ENCODE results near the gene PSMD8. TPM values are rescaled to one million over a fixed set of nuclear protein-coding genes. Genes with fewer than 3 reads are reported as not detected.
A peak's percentile ranks its signal among the peaks of the same experiment; 100 is the strongest.

PSMD8 gene
- total RNA-seq, 1 donor from 2014 or later, result 128 TPM

DNA sequence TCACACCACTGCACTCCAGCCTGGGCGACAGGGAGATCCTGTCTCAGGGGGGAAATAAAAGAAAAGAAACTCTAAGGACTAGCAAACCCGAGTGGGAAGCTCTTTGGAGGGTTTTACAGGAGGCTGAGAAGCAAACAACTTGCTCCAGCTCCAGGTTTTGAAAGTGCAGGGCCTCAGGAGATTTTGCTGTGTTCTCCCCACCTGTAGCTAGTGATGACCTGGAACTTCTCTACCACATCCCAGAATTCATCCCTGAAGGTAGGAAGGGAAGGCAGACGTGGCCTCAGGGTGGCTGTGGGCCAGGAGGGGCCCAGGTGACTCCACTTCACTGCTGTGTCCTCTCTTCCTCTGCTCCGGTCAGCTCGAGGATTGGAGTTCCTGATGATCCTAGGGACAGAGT lies 16.3 kb upstream of the PSMD8 start:
- Mint-ChIP-seq H3K9me3 (ENCODE audit: low read depth) (no peaks in the 10 kb centered on the region), H3K36me3 (ENCODE audit: insufficient read depth) (no peaks in the 10 kb centered on the region), H3K27me3 (peaks cover 57% of the 10 kb centered on the region), H3K4me3 (ENCODE audit: low read depth) (no peak overlapping the region), H3K27ac (no peak overlapping the region), H3K4me1 (ENCODE audit: low read depth) (no peaks in the 10 kb centered on the region)
- no peak for DNase-seq (ENCODE audit: low spot score, unreplicated experiment)
- TF ChIP-seq, protein P1, sequence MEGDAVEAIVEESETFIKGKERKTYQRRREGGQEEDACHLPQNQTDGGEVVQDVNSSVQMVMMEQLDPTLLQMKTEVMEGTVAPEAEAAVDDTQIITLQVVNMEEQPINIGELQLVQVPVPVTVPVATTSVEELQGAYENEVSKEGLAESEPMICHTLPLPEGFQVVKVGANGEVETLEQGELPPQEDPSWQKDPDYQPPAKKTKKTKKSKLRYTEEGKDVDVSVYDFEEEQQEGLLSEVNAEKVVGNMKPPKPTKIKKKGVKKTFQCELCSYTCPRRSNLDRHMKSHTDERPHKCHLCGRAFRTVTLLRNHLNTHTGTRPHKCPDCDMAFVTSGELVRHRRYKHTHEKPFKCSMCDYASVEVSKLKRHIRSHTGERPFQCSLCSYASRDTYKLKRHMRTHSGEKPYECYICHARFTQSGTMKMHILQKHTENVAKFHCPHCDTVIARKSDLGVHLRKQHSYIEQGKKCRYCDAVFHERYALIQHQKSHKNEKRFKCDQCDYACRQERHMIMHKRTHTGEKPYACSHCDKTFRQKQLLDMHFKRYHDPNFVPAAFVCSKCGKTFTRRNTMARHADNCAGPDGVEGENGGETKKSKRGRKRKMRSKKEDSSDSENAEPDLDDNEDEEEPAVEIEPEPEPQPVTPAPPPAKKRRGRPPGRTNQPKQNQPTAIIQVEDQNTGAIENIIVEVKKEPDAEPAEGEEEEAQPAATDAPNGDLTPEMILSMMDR (IDR thresholded peaks at IDR 0.05; ENCODE audit: unreplicated experiment), result no peak

DNA sequence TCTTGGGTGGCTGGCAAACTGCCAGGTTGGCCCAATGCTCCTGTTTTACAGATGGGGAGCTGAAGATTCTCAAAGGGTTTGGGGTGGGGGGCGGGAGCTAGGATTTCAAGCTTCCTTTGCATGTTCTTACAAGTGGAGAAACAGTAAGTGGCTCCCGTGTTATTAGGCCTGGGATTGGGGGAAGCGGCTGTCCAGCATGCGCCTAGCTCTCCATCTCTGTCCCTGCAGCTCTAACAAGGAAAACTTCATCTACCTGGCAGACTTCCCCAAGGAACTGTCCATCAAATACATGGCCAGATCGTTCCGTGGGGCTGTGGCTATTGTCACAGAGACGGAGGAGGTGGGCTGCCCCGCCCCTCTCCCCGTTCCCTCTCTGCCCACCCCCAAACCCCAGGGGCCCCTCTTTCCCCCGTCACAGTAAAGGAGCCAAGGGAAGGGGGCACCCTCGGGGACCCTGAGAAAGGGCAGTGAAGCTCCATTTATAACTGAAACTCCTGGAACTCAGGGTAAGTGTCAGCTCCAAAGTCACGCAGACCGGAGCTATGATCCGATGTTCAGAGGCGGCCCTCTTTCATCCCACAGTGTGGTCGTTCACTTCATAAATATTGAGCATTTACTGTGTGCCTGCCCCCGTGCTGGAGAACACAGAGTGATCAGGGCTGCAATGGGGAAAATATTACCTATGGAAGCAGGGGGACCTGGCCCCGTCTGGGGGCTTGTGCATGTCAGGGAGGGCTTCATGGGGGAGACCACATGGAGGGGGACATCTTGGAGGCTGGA lies 14.9 kb upstream of the PSMD8 start:
- H3K27me3 Mint-ChIP-seq, result peaks cover 53% of the 10 kb centered on the region
- DNase-seq (ENCODE audit: low spot score, unreplicated experiment), result no peak
- no peaks in the 10 kb centered on the region for H3K36me3 Mint-ChIP-seq (ENCODE audit: insufficient read depth)
- peak overlapping the region; percentile 48 for H3K4me3 Mint-ChIP-seq (ENCODE audit: low read depth)
- TF ChIP-seq, protein P1 (IDR thresholded peaks at IDR 0.05; ENCODE audit: unreplicated experiment), result no peak
- no peaks in the 10 kb centered on the region for H3K9me3 Mint-ChIP-seq (ENCODE audit: low read depth)
- H3K27ac Mint-ChIP-seq, result no peak overlapping the region
- no peaks in the 10 kb centered on the region for H3K4me1 Mint-ChIP-seq (ENCODE audit: low read depth)

DNA sequence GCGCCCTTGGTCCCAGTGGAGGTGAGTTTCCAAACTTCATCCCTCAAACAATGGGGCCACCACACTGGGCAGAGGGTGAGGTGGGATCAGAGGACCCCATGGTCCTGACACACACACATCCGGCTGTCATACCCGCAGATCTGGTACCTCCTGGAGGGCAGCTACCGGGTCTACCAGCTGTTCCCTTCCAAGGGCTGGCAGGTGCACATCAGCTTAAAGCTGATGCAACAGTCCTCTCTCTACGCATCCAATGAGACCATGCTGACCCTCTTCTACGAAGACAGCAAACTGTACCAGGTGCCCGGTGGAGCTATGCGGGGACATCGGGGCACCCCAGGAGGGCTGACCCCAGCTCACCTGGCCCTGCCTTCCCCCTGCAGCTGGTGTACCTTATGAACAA lies 14.0 kb upstream of the PSMD8 start:
- no peaks in the 10 kb centered on the region for H3K9me3 Mint-ChIP-seq (ENCODE audit: low read depth)
- DNase-seq (ENCODE audit: low spot score, unreplicated experiment), result no peak
- TF ChIP-seq, protein P1 (IDR thresholded peaks at IDR 0.05; ENCODE audit: unreplicated experiment), result no peak
- H3K27me3 Mint-ChIP-seq, result peaks cover 52% of the 10 kb centered on the region
- H3K4me3 Mint-ChIP-seq (ENCODE audit: low read depth), result peak overlapping the region; percentile 83
- H3K27ac Mint-ChIP-seq, result no peak overlapping the region
- H3K4me1 Mint-ChIP-seq (ENCODE audit: low read depth), result no peaks in the 10 kb centered on the region
- no peaks in the 10 kb centered on the region for H3K36me3 Mint-ChIP-seq (ENCODE audit: insufficient read depth)

DNA sequence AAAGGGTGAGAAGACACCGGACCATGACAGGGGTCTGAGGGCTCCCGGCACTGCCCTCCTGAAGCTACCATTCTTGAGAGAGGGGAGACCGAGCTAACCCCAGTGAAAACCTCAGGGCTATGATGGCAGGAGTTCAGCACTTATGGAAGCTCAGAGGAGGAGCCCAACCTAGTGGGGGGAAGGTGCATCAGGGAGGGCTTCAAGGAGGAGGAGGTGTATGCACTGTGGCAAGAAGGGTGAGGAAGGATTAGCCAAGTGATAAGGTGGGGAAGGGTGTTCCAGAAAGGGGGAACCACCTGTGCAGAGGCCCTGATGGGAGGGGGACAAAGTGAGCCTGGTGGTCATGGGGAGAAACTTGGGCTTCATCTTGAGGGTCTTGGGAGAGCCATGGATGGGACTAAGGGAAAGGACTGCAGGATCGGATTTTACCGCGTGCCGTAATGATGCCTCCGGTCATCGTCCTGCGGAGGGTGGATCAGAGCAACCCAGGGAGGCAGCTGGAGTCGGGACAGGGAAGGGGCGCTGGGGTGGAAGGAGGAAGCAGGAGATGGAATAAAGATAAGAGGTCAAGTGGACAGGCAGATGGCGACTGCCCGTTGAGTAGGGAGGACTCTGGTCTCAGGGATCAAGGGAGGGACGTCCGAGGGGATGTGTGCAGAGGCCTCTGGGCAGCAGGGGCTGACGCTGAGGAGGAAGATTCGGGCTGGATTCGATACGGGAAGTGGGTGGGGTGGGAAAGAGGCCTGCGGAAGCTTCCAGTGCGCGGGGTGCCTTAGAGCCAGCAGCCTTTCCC lies 13.3 kb upstream of the PSMD8 start:
- Mint-ChIP-seq H3K27me3 (peaks cover 48% of the 10 kb centered on the region), H3K4me1 (ENCODE audit: low read depth) (no peaks in the 10 kb centered on the region)

DNA sequence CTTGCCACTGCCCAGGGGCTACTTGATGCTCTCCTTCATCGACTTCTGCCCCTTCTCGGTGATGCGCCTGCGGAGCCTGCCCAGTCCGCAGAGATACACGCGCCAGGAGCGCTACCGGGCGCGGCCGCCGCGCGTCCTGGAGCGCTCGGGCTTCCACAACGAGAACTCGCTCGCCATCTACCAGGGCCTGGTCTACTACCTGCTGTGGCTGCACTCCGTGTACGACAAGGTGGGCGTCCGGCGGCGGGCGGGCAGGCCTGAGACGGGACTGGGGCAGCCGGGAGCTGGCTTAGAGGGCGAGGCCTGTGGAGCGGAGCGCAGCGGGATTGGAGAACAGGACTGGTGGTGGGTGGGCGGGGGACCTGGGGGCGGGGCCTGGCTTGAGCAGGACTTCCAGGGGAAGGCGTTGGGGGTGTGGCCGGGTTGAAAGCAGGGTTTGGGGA lies 12.7 kb upstream of the PSMD8 start:
- H3K36me3 Mint-ChIP-seq (ENCODE audit: insufficient read depth), result no peaks in the 10 kb centered on the region
- peaks cover 45% of the 10 kb centered on the region for H3K27me3 Mint-ChIP-seq
- no peaks in the 10 kb centered on the region for H3K4me1 Mint-ChIP-seq (ENCODE audit: low read depth)
- no peaks in the 10 kb centered on the region for H3K9me3 Mint-ChIP-seq (ENCODE audit: low read depth)
- TF ChIP-seq, protein P1 (IDR thresholded peaks at IDR 0.05; ENCODE audit: unreplicated experiment), result peak; percentile 30
- peak overlapping the region; percentile 83 for H3K4me3 Mint-ChIP-seq (ENCODE audit: low read depth)
- peak overlapping the region; percentile 91 for H3K27ac Mint-ChIP-seq
- DNase-seq (ENCODE audit: low spot score, unreplicated experiment), result peak; percentile 77

More for the DNA sequence above, 13.3 kb upstream of the PSMD8 start:
- TF ChIP-seq, protein P1 (IDR thresholded peaks at IDR 0.05; ENCODE audit: unreplicated experiment), result no peak
- H3K4me3 Mint-ChIP-seq (ENCODE audit: low read depth), result peak overlapping the region; percentile 83
- no peaks in the 10 kb centered on the region for H3K9me3 Mint-ChIP-seq (ENCODE audit: low read depth)
- DNase-seq (ENCODE audit: low spot score, unreplicated experiment), result no peak
- no peaks in the 10 kb centered on the region for H3K36me3 Mint-ChIP-seq (ENCODE audit: insufficient read depth)
- peak overlapping the region; percentile 29 for H3K27ac Mint-ChIP-seq
